AG20443 (cell line): Measurements from ENCODE around the gene TP53I3.
"Not testable (repeated sequence)": the region's sequence is repeated elsewhere in the genome, so short reads cannot be mapped to it uniquely, and the experiment has no call there.

ENCODE experiments used
- DNase-seq: peaks from one replicate; pipeline ENCODE4 v3.0.0; 2012; ENCODE audit warnings: low spot score, mixed read lengths

Gene TP53I3, protein sequence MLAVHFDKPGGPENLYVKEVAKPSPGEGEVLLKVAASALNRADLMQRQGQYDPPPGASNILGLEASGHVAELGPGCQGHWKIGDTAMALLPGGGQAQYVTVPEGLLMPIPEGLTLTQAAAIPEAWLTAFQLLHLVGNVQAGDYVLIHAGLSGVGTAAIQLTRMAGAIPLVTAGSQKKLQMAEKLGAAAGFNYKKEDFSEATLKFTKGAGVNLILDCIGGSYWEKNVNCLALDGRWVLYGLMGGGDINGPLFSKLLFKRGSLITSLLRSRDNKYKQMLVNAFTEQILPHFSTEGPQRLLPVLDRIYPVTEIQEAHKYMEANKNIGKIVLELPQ

DNA sequence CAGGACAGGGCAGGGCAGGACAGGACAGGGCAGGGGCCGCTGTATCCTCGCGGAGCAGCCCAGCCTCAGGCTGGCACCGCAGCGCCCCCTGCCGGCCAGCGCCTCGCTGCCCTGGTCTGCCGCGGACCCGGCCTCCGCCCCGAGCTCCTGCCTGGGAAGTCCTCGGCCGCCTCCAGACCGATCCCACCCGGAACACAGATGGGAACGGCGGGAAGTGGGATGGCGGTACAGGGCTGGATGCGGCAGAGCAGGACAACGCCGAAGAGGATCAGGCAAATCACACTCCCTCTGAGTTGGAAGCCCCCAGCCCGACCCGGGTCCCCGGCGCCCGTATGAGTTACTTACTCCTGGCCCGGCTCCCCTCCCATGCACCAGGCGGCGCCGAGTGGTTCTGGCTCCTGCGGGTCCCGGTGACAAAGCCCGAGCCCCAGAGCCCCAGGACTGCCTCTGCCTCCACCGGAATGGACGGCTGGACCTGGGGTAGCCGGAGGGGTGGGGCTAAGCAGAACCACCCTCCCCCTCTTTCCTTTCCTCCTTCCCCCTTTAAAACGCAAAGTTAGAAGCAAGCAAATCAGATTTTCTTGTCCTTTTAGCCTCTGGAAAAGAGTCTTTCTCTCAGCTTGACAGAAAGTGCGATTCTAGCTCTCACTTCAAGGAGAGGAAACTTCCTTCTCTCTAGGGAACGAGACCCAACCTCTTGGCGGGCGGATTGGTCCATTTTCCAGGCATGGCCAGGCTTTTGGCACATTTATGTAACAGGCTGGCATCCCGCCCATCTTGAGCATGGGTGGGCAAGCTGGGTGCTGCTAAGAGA lies at the start of gene TP53I3:
TP53I3 (minus strand) TSS at position 449 of the 814 bp plus-strand sequence. CDS start 508 bp downstream, outside the sequence.
- peak; percentile 96 for DNase-seq

DNA sequence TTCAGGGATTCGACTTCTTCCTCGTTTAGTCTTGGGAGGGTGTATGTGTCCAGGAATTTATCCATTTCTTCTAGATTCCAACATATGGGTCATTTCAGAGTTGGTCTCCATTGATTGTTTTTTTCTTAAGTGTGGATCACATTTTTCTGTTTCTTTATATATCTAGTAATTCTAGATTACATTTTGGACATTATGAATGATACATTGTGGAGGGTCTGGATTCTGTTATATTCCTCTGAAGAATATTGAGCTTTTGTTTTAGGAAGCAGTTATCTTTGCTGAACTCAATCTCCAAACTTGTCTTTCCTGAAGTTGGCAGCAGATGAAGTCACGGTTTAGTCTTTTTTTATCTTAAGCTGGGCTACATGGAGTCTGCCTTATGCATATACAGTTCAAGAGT lies 47.9 kb upstream of the TP53I3 start:
- no peak for DNase-seq

DNA sequence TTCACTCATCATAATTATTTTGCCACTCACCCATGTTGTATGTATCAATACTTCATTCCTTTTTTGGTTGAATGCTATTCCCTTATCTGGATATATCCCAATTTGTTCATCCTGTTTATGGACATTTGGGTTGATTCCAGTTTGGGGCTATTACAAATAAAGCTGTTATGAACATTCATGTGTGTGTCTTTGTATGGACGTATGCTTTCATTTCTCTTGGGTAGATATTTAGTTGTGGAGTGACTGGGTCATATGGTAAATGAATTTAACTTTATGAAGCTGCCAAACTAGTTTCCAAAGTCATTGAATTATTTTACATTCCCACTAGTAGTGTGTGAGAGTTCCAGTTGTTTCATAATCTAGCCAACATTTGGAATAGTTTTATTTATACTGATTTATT lies 41.3 kb upstream of the TP53I3 start:
- DNase-seq, result no peak

DNA sequence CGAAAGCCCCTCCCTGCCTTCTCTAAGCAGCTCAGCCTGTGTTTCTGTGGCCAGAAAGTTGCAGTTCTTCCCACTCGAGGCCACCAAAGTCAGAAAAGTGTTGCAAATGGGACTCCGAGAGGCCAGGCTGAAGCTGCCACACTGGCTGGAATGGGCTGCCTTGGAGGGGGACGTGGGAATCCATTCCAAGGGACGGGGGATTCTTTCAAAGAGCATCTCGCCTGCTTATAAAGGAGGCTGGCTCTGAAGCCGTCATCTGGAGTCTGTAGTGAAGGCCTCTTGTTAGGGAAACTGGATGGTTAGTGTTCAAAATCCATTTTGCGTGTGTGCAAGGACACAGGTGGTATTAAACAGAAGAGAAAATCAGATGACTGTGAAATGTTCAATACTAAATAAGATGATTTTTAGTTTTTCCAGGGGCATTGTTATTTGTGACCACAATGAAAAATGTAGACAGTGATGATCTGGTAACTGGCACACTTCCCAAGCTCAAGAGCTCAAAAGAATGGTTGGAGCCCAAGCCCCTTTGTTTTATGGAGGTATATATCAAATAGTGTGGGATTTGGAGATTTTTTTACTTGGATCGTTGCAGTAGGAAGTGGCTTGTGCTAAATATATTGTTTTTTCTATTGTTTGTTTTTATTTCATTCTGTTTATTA lies 39.4 kb upstream of the TP53I3 start:
- no peak for DNase-seq

DNA sequence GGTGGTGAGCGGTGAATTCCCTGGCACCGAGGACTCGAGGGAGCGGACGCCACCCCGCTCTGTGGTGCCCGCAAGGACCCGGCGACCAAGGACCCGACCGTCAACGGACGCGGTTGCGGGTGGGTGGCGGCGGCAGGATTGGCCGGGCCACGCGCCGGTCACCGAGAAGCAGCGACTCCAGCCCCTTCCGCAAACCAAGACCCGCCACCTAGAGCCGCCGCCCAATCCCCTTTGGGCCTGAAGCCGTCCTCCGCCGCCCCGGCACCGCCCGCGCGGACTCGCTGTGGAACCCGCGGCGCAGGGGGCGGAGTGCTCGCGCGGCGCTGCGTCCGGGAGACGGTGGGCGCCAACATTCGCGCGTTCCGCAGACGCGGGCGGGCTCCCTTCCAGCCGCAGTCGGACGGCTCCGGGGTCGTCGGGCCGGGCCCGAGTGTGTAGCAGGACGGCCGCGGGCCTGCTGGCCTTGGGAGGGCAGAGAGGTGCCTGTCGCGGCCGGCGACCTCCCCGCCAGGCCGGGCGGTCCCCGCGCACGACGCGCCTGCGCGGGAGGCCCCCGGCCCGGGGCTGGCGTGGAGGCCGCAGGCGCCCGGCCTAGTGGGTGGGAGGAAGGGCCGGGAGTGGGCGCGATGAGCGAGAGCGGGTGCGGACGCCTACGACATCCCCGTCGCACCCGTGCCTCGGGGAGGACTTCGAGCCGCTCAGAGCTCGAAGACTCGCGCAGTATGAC lies 38.7 kb upstream of the TP53I3 start, which contains the start of the genes FAM228B and PFN4:
FAM228B (plus strand) TSS at position 275 of the 727 bp plus-strand sequence. CDS start 893 bp downstream, outside the sequence.
PFN4 (minus strand) TSS at position 140 of the 727 bp plus-strand sequence. CDS start 799 bp downstream, outside the sequence.
- DNase-seq, result peak; percentile 96

DNA sequence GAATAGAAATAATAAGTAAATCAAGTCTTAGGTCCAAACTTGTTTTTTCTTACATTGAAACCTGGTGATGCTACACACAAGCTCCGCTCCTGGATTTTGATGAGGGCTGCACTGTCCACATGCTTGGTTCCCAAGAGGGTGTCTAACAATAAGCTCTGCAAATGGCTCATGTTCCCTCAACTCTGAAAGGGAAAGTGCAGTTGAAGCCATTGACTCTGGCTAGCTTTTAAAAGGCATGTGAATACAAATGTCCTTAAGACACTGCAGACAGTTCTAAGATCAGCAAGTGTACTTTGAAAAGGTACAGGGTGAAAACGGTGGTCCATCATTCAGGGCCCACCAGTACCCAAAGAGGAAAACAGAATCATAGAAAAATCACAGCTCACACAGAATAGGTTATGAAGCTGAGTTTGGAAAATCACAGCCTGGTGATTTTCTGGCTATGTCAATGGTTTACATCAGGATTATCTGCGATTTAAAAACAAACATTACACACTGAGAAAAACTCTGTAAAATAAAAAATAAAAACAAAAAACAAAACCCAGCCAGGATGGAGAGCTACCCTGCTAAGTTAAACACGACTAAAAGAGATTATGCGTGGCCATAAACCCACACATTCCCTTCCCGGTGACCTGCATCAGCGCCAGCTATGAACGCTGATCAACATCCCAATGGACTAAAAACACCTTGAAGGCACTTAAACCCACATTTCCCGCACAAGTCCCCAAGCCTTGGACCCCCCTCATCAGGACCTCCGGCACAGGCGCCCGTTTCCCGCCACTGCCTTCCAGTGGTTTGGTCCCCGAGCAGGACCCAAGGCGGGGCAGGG lies 37.9 kb upstream of the TP53I3 start:
- DNase-seq, result no peak

DNA sequence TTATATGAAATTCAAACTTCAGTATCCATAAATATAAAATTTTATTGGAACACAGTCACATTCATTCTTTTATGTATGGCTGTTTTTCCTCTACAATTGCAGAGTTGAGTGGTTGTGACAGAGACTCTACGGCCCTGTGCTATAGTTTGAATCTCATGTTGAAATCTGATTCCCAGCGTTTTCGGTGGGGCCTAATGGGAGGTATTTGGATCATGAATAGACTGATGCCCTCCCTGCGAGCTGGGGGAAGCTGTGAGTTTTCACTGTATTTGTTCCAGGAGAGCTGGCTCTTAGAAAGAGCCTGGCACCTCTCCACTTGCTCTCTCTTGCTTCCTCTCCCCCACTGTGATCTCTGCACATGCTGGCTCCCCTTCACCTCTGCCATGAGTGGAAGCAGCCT lies 36.8 kb upstream of the TP53I3 start:
- DNase-seq, result no peak

DNA sequence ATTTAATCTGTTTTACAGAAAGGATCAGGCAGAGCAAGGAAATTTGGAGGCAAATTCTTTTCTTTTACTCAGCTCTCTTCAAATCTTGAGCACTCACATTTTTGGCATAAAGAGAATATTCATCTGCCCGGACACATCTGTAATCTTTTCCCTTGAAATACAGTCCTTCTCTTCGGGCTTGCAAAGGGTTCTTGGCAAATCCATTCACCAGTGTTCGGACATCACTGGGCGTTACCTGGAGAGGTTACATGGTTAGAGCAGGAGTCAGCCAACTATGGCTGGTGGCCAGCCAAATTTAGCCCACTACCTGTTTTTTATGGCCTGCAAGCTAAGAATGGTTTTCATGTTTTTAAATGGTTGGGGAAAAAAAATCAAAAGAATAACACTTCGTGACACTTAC lies 36.4 kb upstream of the TP53I3 start:
- no peak for DNase-seq

DNA sequence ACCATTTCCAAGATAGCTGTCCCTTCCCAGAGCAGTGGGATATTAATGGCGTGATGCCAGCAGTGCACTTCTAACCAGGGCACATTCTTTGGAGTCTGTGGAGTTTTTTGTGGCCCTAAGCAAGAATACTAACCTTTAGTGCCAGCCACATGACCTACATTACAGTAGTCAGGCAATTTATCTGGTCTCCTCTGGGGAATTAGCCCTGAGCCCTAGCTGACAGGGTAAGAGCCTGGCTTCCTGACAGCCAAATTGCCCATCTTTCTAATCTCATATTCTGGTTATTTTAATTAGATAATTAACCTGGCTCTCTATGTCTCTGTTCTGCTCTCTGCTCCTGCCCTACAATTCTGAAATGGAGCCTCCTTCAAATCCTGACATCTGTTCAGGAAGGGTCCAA lies 33.3 kb upstream of the TP53I3 start:
- DNase-seq, result no peak

DNA sequence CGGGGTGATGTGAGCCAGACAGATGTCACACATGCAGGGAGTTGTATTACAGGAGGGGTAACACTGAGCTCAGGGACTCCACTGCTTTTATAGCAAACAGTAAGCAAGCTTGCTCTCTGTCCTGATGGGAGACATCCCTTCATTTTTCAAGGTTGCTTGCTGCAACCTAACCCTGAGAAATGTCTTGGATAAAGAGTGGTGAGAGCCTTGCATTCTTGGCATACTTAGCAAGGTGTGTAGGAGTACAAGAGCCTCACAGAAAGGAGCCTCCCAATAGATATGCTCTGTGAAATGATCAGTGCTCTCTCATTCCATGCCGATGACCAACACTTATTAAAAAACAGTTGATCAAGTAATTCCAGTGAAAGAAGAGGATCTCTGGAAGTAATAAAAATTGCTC lies 30.4 kb upstream of the TP53I3 start:
- DNase-seq, result no peak

DNA sequence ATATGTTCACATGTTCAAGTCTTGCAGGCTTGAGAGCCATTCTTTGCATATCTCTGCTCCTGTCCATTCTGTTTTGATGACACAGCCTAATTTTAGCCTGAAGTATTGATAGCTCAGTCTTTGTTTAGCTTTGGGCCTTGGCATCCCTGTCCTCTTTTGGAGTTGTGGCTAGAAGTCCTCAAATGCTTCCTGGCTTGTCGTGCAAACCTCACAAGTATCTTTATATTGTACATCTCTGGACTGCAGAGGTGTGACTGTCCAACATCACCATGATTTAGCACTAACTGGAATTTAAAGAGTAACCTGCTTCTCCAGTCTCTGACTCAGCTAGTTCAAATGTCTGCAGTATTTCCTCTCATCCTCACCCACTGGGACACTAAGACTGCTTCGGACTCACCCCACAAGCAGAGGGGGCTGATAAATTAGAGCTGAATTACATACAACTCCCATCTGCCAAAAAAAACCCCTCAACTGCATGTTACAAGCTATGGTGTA lies 26.8 kb upstream of the TP53I3 start:
- peak; percentile 13 for DNase-seq

DNA sequence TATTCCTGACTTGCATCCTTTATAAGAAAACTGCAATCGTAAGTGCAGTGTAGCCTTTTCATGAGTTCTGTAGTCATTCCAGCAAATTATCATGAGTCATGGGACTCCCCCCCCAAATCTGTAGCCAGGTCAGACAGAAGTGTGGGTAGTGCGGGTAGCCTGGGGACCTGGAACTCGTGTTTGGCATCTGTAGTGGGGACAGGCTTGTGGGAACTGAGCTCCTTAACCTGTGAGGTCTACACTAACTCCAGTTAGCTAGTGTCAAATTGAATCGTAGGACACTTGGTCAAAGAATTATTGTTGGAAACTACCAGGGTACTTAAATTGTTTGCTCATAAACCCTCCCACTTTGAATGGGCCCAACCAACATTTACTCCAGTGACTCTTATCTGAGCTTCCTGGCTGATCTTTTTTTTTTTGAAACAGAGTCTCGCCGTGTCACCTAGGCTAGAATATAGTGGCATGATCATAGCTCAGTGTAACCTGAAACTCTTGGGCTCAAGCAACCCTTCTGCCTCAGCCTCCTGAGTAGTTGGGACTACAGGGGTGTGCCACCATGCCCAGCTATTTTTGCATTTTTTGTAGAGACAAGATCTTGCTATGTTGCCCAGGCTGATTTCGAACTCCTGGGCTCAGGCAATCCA lies 26.1 kb upstream of the TP53I3 start:
- no peak for DNase-seq

DNA sequence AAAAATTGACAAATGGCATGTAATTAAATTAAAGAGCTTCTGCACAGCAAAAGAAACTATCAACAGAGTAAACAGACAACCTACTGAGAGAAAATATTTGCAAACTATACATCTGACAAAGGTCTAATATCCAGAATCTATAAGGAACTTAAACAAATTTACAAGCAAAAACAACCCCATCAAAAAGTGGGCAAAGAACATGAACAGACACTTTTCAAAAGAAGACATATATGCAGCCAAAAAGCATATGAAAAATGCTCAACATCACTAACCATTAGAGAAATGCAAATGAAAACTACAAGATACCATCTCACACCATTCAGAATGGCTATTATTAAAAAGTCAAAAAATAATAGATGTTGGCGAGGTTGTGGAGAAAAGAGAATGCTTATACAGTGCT lies 24.8 kb upstream of the TP53I3 start:
- DNase-seq, result not testable (repeated sequence)

DNA sequence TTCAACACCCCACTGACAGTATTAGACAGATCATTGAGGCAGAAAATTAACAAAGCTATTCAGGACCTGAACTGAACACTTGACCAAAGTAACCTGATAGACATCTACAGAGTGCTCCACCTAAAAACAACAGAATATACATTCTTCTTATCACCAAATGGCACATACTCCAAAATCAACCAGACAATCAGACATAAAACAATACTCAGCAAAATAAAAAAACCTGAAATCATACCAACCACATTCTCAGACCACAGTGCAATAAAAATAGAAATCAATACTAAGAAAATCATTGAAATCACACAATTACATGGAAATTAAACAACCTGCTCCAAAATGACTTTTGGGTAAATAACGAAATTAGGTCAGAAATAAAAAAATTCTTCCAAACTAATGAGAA lies 22.7 kb upstream of the TP53I3 start:
- no peak for DNase-seq

DNA sequence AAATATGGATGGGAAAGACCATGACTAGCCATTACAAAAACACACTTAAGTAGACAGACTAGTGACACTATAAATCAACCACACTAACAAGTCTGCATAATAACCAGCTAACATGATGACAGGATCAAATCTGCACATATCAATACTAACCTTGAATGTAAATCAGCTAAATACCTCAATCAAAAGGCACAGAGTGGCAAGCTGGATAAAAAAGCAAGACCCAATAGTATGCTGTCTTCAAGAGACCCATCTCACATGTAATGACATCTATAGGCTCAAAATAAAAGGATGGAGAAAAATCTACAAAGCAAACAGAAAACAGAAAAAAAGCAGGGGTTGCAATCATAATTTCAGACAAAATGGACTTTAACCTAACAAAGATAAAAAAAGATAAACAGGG lies 22.2 kb upstream of the TP53I3 start:
- no peak for DNase-seq

DNA sequence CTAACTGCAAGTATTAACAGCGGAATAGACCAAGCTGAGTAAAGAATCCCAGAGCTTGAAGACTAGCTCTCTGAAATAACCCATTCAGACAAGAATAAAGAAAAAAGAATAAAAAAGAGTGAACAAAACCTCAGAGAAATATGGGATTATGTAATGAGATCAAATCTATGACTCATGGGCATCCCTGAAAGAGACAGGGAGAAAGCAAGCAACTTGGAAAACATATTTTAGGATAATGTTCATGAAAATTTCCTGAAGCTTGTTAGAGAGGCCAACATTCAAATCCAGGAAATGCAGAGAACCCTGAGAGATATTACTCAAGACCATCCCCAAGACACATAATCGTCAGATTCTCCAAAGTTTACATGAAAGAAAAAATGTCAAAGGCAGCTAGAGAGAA lies 21.2 kb upstream of the TP53I3 start:
- DNase-seq, result no peak

DNA sequence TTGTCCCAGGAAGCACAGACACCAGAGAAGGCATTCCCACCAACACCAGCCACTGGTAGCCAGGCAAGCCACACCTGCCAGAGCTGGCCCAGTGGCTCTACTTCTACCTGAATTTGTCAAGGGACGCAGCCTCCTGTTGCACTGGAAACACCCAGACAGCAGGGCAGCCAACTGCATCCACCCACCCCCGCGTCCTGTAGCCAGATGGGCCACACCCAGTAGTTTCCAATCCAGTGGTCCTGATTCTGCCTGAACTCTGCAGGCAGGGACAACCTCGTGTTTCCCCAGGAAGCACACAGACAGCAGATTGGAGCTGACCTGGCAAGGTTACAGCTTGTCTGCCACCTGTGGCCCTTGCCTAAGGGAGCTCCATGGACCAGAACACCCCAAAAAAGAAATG lies 20.3 kb upstream of the TP53I3 start:
- no peak for DNase-seq

DNA sequence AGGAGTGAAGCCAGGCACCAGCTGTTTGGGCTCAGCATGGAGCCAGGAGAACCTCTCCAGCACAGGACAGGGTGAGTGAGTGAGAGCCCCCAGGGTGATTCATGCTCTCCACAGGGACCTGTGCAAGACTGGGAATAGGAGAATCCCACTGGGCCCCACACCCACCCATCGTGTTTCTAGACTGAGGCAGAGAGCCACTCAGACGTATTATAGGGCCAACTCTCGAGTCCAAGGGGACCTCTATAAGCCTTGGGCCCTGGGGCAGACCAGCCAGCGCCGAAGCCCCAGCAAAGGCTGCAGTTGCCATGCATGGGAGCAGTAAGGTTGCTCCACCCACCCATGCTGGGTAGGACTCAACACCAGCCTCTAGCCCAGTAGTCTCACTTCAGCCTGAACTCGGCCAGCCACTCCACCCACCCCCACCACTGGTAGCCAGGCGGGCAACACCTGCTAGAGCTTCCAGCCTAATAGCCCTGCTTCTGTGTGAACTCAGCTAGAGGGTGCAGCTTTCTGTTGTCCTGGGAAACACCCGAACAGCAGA lies 19.5 kb upstream of the TP53I3 start:
- no peak for DNase-seq

DNA sequence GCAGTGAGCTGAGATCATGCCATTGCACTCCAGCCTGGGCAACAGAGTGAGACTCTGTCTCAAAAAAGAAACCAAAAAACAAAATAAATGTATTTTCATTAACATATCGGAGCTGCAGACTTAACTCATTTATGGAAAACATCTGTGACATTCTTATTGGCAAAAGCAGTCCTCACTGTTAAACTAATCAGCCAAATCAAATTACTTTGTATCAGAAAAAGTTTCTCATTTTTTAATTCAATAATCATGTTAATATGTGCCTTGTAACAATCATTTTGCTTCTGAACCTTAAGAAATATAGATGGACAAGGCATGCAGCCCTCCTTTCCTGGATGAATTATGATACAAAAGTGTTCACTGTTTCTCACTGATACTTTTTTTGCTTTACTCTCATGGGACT lies 18.0 kb upstream of the TP53I3 start:
- no peak for DNase-seq

DNA sequence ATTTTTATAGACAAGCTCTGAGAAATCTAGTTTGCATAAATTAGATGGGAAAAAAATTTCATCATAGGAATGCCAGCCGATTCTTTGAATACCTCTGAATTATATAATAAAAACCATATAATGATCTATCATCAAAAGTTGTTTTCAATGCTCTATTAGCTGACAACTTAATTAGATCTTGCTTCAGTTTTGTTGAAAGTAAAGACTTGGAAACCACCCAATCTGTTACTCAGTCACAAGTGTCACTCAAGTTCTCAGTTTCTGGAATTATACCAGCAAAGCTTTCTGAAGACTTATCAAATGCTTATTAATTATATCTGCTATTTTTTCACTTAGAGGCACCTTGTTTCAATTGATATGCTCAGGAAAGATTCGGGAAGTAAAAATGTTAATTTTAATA lies 17.4 kb upstream of the TP53I3 start:
- DNase-seq, result no peak
